Measurements from ENCODE around the gene PTPRE.

PTPRE gene

DNA sequence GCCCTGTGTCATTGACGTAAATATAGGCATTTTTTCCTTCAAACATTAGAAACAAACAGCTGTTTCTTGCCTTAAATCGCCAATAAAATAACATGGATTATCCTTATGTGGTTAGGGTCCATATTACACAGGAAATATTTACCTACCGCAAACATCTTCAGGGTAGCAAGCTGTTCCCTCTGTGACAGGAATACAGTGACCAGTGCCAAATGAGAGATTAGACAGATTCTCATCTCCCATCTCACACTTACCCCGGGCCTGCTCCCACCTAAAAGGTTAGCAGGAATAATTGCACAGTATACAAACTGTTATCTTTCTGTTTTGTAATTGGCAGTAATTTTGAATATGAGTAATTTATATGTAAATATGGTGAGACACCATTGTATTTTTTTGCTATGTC lies 202.8 kb downstream of the PTPRE start:
- TF ChIP-seq EZH2phosphoT487 (IDR thresholded peaks at IDR 0.05; ENCODE audit: borderline replicate concordance, low read length) (no peak), CTCF (IDR thresholded peaks at IDR 0.05; ENCODE audit: low read depth, low read length, poor library complexity, severe bottlenecking) (no peak)
- H3F3A ChIP-seq (ENCODE audit: control insufficient read depth, insufficient read depth): no peaks in the 10 kb centered on the region
- H3K4me1 ChIP-seq (ENCODE audit: control insufficient read depth, low read length): no peaks in the 10 kb centered on the region
- no peak overlapping the region for H3K27ac ChIP-seq (ENCODE audit: low read depth, low read length)
- peaks cover 100% of the 10 kb centered on the region for H3K36me3 ChIP-seq (ENCODE audit: control insufficient read depth, low read length)
- H3K4me2 ChIP-seq (ENCODE audit: low read length): no peak overlapping the region
- no peaks in the 10 kb centered on the region for H3K27me3 ChIP-seq (ENCODE audit: control insufficient read depth, low read length)
- H3K9me2 ChIP-seq (replicated peaks; ENCODE audit: control insufficient read depth, low read length): no peaks in the 10 kb centered on the region
- H3K79me2 ChIP-seq (ENCODE audit: control insufficient read depth, low read length): peaks cover 38% of the 10 kb centered on the region
- 0 out of 2 replicates have a peak, but pooled peaks cover 7% of the 10 kb centered on the region for H4K20me1 ChIP-seq (ENCODE audit: control insufficient read depth, insufficient read depth, low read depth, low read length)
- no peaks in the 10 kb centered on the region for H3K9me3 ChIP-seq (ENCODE audit: control insufficient read depth, insufficient read depth, low read length)
- no peak overlapping the region for H3K4me3 ChIP-seq (ENCODE audit: low read length)

GRCh38 chr10:128110339-128110738 lies 203.4 kb downstream of the PTPRE start:
- TF ChIP-seq CTCF (IDR thresholded peaks at IDR 0.05; ENCODE audit: low read depth, low read length, poor library complexity, severe bottlenecking) (no peak), EZH2phosphoT487 (IDR thresholded peaks at IDR 0.05; ENCODE audit: borderline replicate concordance, low read length) (no peak)
- 0 out of 2 replicates have a peak, but pooled peaks cover 7% of the 10 kb centered on the region for H4K20me1 ChIP-seq (ENCODE audit: control insufficient read depth, insufficient read depth, low read depth, low read length)
- no peak overlapping the region for H3K4me3 ChIP-seq (ENCODE audit: low read length)
- no peaks in the 10 kb centered on the region for H3K9me3 ChIP-seq (ENCODE audit: control insufficient read depth, insufficient read depth, low read length)
- peaks cover 43% of the 10 kb centered on the region for H3K79me2 ChIP-seq (ENCODE audit: control insufficient read depth, low read length)
- no peaks in the 10 kb centered on the region for H3K9me2 ChIP-seq (replicated peaks; ENCODE audit: control insufficient read depth, low read length)
- no peak overlapping the region for H3K4me2 ChIP-seq (ENCODE audit: low read length)
- H3K36me3 ChIP-seq (ENCODE audit: control insufficient read depth, low read length): peaks cover 100% of the 10 kb centered on the region
- no peaks in the 10 kb centered on the region for H3K4me1 ChIP-seq (ENCODE audit: control insufficient read depth, low read length)
- no peaks in the 10 kb centered on the region for H3K27me3 ChIP-seq (ENCODE audit: control insufficient read depth, low read length)
- no peak overlapping the region for H3K27ac ChIP-seq (ENCODE audit: low read depth, low read length)
- no peaks in the 10 kb centered on the region for H3F3A ChIP-seq (ENCODE audit: control insufficient read depth, insufficient read depth)

- Histone ChIP-seq H3K9me3 (ENCODE audit: control insufficient read depth, insufficient read depth, low read length) (no peaks in the 10 kb centered on the region), H3K4me1 (ENCODE audit: control insufficient read depth, low read length) (no peaks in the 10 kb centered on the region), H3K4me3 (ENCODE audit: low read length) (no peak overlapping the region), H3K4me2 (ENCODE audit: low read length) (no peak overlapping the region), H3F3A (ENCODE audit: control insufficient read depth, insufficient read depth) (no peaks in the 10 kb centered on the region), H3K27me3 (ENCODE audit: control insufficient read depth, low read length) (no peaks in the 10 kb centered on the region), H4K20me1 (ENCODE audit: control insufficient read depth, insufficient read depth, low read depth, low read length) (0 out of 2 replicates have a peak, but pooled peaks cover 7% of the 10 kb centered on the region), H3K27ac (ENCODE audit: low read depth, low read length) (no peak overlapping the region), H3K36me3 (ENCODE audit: control insufficient read depth, low read length) (peaks cover 100% of the 10 kb centered on the region), H3K79me2 (ENCODE audit: control insufficient read depth, low read length) (peaks cover 54% of the 10 kb centered on the region), H3K9me2 (replicated peaks; ENCODE audit: control insufficient read depth, low read length) (no peaks in the 10 kb centered on the region)
- TF ChIP-seq CTCF (IDR thresholded peaks at IDR 0.05; ENCODE audit: low read depth, low read length, poor library complexity, severe bottlenecking) (no peak), EZH2phosphoT487 (IDR thresholded peaks at IDR 0.05; ENCODE audit: borderline replicate concordance, low read length) (no peak)
Observed at GRCh38 chr10:128111696-128112095, 204.8 kb downstream of the PTPRE start.
